Astrocyte of the spinal cord (primary cell): ENCODE results near the gene TMPRSS13.

Experiments used
- DNase-seq: peaks from one replicate; pipeline ENCODE4 v3.0.0; 2011; ENCODE audit warnings: low read depth, low spot score
- H3K4me3 ChIP-seq: 2 replicates; pipeline ENCODE4 v1.5.1; 2011; ENCODE audit warnings: low read depth, mild to moderate bottlenecking, low read length, moderate library complexity
- in situ Hi-C: cut with HindIII; loops from 2 replicates; pipeline ENCODE4 v1.10.0; 2017; ENCODE audit warnings: low sequenced_read_pairs
- TF ChIP-seq, protein P1 (sequence below): IDR thresholded peaks from 2 replicates; pipeline ENCODE4 v1.5.1; 2012; ENCODE audit warnings: low read depth, mild to moderate bottlenecking, low read length, inconsistent platforms

TMPRSS13 gene

DNA sequence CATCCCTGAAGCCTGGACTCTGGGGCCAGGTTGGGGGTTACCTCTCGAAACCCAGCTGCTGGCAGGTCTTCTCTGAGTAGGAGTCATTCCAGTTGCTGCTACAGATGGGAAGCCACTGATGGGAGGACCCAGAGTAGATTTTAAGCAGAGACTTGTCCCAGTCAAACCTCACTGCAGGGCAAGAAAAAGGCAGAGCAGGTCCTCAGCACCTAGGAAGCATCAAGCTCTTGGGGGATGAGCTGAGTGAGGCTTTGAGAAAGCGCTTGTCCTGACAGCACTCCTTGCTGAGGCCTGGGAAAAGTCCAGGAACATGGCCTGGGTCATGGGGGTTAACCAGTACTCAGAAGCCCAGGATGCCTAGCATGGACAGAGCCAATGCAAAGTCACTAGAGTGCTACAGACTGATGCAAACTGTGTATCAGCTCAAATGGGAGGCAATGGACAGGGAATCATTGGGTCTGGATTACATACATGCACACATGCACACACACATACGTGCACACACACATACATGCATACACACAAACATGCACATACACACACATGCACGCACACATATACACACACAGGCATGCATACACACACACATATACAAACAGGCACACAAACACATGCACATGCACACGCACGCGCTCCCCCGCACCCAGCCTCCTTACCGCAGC is 15.3 kb downstream of the TMPRSS13 start:
- no peak for DNase-seq

GRCh38 chr11:117912497-117912896 is 16.7 kb downstream of the TMPRSS13 start:
- no peak overlapping the region for H3K4me3 ChIP-seq
- in situ Hi-C loops: no loop called here
- TF ChIP-seq, protein P1, sequence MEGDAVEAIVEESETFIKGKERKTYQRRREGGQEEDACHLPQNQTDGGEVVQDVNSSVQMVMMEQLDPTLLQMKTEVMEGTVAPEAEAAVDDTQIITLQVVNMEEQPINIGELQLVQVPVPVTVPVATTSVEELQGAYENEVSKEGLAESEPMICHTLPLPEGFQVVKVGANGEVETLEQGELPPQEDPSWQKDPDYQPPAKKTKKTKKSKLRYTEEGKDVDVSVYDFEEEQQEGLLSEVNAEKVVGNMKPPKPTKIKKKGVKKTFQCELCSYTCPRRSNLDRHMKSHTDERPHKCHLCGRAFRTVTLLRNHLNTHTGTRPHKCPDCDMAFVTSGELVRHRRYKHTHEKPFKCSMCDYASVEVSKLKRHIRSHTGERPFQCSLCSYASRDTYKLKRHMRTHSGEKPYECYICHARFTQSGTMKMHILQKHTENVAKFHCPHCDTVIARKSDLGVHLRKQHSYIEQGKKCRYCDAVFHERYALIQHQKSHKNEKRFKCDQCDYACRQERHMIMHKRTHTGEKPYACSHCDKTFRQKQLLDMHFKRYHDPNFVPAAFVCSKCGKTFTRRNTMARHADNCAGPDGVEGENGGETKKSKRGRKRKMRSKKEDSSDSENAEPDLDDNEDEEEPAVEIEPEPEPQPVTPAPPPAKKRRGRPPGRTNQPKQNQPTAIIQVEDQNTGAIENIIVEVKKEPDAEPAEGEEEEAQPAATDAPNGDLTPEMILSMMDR: no peak
- no peak for DNase-seq

More for the DNA sequence above, 15.3 kb downstream of the TMPRSS13 start:
- H3K4me3 ChIP-seq: no peak overlapping the region
- in situ Hi-C loops: no loop called here
- TF ChIP-seq, protein P1: no peak

DNA sequence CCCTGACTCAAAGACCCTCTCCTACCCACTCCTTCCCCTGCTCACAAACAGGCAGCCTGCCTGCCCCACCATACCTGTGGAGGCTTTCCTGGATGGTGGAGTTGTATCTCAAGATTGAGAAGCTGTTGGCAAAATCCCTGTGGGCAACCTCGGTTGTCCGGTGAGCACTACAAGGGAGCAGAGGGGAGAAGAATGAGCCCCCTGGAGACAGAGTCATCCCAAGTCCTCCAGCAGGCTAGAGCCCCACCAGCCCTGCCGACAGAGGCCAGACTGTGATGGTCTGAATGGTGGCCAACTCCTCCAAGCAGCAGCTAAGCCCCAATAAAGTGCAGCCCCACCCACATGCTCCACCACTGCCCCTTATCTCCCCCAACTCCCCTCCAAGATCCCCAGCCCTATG is 17.5 kb downstream of the TMPRSS13 start:
- no peak for DNase-seq
- in situ Hi-C loops: no loop called here
- TF ChIP-seq, protein P1: no peak
- no peak overlapping the region for H3K4me3 ChIP-seq

DNA sequence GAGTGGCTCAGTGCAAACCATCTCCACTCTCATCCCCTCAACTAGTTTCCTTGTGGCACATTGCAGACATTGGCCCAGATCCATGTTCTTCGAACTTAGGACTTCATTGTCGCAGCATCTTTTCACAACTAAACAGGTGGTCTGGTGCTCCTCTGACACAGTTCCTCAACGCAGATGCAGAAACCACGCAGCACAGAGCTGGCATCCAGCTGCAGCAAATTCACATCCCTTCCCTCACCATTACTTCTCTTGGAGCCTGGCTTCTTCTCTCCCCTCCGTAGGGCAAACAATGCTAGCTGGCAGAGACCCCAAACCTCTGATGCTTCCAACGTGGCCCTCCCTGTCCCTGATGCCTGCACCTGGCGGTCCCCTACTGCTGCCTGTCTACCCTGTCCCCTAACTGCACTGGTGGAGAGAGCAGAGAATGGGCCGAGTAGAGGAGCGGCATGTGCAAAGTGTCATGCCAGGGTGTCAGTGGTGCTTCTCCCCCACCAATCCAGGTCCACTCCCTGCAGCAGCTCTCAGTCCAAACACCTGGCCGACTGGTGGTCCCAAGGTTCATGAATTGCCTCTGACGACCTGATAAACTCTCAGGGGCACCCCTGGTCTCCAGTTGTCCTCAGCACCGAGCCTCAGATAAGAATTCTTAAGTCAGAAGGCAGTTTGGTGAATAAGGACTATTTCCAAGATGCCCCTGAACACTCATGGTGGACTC is 18.1 kb downstream of the TMPRSS13 start:
- no peak for DNase-seq
- in situ Hi-C loops: no loop called here
- TF ChIP-seq, protein P1: no peak
- H3K4me3 ChIP-seq: no peak overlapping the region

- no peak overlapping the region for H3K4me3 ChIP-seq
- TF ChIP-seq, protein P1: no peak
- in situ Hi-C loops: no loop called here
- DNase-seq: no peak
These were observed 18.7 kb downstream of the TMPRSS13 start for GRCh38 chr11:117910525-117910924.

GRCh38 chr11:117909611-117910382 is 19.4 kb downstream of the TMPRSS13 start:
- no peak for DNase-seq
- in situ Hi-C loops: no loop called here
- H3K4me3 ChIP-seq: no peak overlapping the region
- TF ChIP-seq, protein P1: no peak
